IgD-negative memory B cell (primary cell): ENCODE measurements around the gene GSTA4. TPM values are rescaled to one million over a fixed set of nuclear protein-coding genes. Genes with fewer than 3 reads are reported as not detected.
"Not testable (repeated sequence)": the region's sequence is repeated elsewhere in the genome, so short reads cannot be mapped to it uniquely, and the experiment has no call there.

ENCODE experiments used
- H3K27ac Mint-ChIP-seq, 3 donors: one replicate each; pipeline ENCODE4 v1.8.0; 2020 to 2022; ENCODE audit warnings: mild to moderate bottlenecking in 3 of 3, mixed read lengths in 3 of 3, moderate library complexity in 1 of 3
- H3K27me3 Mint-ChIP-seq: one replicate; pipeline ENCODE4 v1.8.0; 2021; ENCODE audit warnings: mixed read lengths
- H3K36me3 Mint-ChIP-seq: one replicate; pipeline ENCODE4 v1.8.0; 2020; ENCODE audit warnings: mild to moderate bottlenecking, mixed read lengths
- H3K4me1 Mint-ChIP-seq, 3 donors: one replicate each; pipeline ENCODE4 v1.8.0; 2020 to 2022; ENCODE audit warnings: mixed read lengths in 3 of 3, mild to moderate bottlenecking in 1 of 3
- H3K4me3 Mint-ChIP-seq, 4 donors: one replicate each; pipeline ENCODE4 v1.8.0; 2020 to 2022; ENCODE audit warnings: mild to moderate bottlenecking in 4 of 4, mixed read lengths in 4 of 4, moderate library complexity in 3 of 4
- H3K9me3 Mint-ChIP-seq, 3 donors: one replicate each; pipeline ENCODE4 v1.8.0; 2020 to 2021; ENCODE audit warnings: mixed read lengths in 3 of 3, mild to moderate bottlenecking in 1 of 3
- polyA plus RNA-seq: library from polyadenylated mRNA; unstranded; fragments of 300-500 nt; fragmentation: Illumina TruSeq; gene quantifications from one replicate; pipeline ENCODE4 v1.2.3, GENCODE V29; 2021

The GSTA4 gene, protein sequence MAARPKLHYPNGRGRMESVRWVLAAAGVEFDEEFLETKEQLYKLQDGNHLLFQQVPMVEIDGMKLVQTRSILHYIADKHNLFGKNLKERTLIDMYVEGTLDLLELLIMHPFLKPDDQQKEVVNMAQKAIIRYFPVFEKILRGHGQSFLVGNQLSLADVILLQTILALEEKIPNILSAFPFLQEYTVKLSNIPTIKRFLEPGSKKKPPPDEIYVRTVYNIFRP
- 4.1 TPM for polyA plus RNA-seq

DNA sequence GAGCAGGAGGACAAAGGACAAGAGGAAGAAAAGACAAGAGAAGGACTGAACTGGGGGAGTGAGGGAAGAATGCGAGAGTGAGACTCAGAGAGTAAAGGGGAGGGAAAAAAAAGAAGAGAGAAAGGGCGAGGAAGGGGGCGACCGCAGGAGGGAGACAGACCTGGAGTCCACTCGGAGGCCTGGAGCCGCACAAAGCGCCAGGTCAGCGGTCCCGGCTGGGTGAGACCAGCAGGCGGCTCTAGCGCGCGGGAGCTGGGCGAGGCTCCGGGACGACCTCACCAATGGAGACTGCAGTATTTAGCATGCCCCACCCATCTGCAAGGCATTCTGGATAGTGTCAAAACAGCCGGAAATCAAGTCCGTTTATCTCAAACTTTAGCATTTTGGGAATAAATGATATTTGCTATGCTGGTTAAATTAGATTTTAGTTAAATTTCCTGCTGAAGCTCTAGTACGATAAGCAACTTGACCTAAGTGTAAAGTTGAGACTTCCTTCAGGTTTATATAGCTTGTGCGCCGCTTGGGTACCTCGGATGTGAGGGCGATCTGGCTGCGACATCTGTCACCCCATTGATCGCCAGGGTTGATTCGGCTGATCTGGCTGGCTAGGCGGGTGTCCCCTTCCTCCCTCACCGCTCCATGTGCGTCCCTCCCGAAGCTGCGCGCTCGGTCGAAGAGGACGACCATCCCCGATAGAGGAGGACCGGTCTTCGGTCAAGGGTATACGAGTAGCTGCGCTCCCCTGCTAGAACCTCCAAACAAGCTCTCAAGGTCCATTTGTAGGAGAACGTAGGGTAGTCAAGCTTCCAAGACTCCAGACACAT is at the start of gene GSTA4:
GSTA4 (minus strand) TSS at position 196 of the 824 bp plus-strand sequence. CDS start 1,041 bp downstream, outside the sequence.
- peak within 1 kb of the TSS; percentile 94 to 99 (median 97) for H3K4me3 Mint-ChIP-seq
- H3K27ac Mint-ChIP-seq = peak within 1 kb of the TSS; percentile 100
- H3K4me1 Mint-ChIP-seq = peaks cover 11 to 20% (median 14%) of the 10 kb centered on the region in 3 donors
- not testable (repeated sequence) for H3K36me3 Mint-ChIP-seq, H3K27me3 Mint-ChIP-seq, H3K9me3 Mint-ChIP-seq

DNA sequence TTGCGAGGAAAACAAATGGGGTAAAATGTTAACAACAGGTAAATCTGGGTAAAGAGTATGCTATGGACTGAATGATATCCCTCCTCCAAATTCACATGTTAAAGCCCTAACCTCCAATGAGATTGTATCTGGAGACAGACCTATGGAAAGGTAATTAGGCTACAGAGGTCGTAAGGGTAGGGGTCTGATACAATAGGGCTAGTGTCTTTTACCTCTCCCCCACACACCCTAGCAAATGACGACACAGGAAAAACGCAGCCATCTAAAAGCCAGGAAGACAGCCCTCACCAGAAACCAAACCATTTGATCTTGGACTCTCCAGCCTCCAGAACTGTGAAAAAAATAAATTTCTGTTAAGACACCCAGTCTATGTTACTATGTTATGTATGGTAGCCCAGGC is 49.5 kb upstream of the GSTA4 start:
- H3K27ac Mint-ChIP-seq = no peak overlapping the region
- peaks cover 22% of the 10 kb centered on the region for H3K36me3 Mint-ChIP-seq
- H3K27me3 Mint-ChIP-seq = no peaks in the 10 kb centered on the region
- no peaks in the 10 kb centered on the region for H3K9me3 Mint-ChIP-seq
- peak overlapping the region in 1 of 4 donors; percentile 3 for H3K4me3 Mint-ChIP-seq
- H3K4me1 Mint-ChIP-seq = peaks cover 7 to 17% (median 10%) of the 10 kb centered on the region in 3 donors

DNA sequence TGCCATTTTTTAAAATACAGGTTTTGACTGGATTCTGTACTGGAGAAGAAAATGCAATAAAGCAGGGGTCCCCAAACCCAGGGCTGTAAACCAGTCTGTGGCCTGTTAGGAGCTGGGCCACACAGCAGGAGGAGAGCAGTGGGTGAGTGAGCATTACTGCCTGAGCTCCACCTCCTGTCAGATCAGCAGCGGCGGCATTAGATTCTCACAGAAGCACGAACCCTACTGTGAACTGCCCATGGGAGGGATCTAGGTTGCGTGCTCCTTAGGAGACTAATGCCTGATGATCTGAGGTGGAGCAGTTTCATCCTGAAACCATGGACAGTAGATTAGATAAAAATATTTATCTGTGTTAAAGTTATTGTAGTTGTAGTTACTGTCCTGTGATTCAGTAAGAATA is 49.0 kb upstream of the GSTA4 start:
- Mint-ChIP-seq H3K4me1 (peaks cover 6 to 16% (median 7%) of the 10 kb centered on the region in 3 donors), H3K27me3 (no peaks in the 10 kb centered on the region), H3K9me3 (no peaks in the 10 kb centered on the region), H3K27ac (no peak overlapping the region), H3K36me3 (peaks cover 25% of the 10 kb centered on the region), H3K4me3 (no peak overlapping the region)

DNA sequence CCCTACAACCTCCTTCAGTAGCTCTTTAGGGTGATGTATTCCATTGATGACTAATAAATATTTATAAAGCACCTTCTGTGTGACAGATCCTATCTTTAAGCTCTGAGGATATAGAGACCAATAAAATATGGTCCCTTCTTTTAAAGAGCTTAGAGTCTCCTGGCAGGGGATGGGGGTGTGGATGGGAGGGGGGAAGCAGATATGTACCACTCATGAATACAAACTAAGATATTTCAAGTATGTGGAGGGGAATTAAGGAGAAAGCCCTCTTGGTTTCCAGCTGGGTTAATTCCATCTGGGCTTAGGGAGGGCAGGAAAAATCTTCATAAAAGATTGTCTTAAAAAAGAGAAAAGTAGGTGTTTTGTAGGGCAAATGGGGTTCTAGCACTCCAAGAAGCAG is 48.5 kb upstream of the GSTA4 start:
- H3K27me3 Mint-ChIP-seq = no peaks in the 10 kb centered on the region
- peaks cover 3 to 11% (median 7%) of the 10 kb centered on the region in 3 donors for H3K4me1 Mint-ChIP-seq
- H3K36me3 Mint-ChIP-seq = peaks cover 28% of the 10 kb centered on the region
- no peak overlapping the region for H3K4me3 Mint-ChIP-seq
- no peak overlapping the region for H3K27ac Mint-ChIP-seq
- no peaks in the 10 kb centered on the region for H3K9me3 Mint-ChIP-seq

DNA sequence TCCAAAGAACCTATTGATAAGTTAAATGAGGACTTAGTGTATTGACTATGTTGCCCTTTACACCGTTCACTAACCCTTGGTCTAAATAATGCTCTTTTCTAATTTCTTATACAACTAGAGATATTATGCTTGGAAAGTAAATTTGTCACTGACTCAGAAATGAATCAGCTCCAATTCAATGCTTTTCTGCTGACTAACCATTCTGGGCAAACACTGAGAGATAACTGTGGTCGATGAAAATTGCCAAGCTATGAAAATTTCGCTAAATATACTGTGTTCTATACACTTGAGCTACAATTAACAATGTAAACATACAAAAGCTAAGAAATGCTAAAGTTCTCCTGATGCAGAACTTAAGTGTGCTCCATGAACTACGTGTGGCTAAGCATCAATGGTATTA is 47.0 kb upstream of the GSTA4 start:
- Mint-ChIP-seq H3K4me1 (peaks cover 0 to 9% (median 2%) of the 10 kb centered on the region in 3 donors), H3K4me3 (no peak overlapping the region), H3K27me3 (no peaks in the 10 kb centered on the region), H3K9me3 (no peaks in the 10 kb centered on the region), H3K36me3 (peaks cover 27% of the 10 kb centered on the region), H3K27ac (no peak overlapping the region)

DNA sequence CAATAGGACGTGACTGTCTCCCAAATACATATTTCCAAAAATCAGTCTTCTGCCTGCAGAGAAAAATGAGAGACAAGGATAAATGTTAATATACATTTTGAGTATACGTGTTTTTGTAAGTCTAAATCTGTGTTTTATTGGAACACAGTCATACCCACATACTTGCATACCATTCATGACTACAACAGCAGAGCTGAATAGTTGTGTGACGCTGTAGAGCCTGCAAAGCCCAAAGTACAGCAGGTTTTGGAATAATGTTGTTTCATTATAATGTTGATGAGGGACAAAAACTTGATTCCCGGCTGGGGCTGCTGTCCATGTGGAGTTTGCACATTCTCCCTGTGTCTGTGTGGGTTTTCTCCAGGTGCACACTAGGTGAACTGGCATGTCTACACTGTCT is 46.3 kb upstream of the GSTA4 start:
- Mint-ChIP-seq H3K27me3 (no peaks in the 10 kb centered on the region), H3K36me3 (peaks cover 27% of the 10 kb centered on the region), H3K4me3 (no peak overlapping the region), H3K27ac (no peak overlapping the region), H3K4me1 (peaks cover 0 to 4% (median 2%) of the 10 kb centered on the region in 3 donors), H3K9me3 (no peaks in the 10 kb centered on the region)

DNA sequence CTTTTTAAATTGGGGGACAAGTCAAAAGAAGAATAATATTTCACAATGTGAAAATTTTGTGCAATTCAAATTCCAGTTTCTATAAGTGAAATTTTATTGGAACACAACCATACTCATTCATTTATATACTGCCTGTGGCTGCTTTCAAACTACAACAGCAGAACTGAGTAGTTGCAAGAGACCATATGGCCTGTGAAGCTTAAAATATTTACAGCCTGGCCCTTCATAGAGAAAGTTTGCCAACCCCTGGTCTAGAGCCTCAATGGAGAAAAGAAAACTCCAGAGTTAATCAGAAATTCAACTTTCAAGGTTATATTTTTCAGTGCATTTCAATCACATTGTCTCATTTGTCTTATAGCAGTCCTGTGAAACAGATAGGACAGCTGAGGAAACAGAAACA is 43.5 kb upstream of the GSTA4 start:
- Mint-ChIP-seq H3K27ac (no peak overlapping the region), H3K4me3 (no peak overlapping the region), H3K9me3 (no peaks in the 10 kb centered on the region), H3K4me1 (no peaks in the 10 kb centered on the region), H3K36me3 (peaks cover 25% of the 10 kb centered on the region), H3K27me3 (no peaks in the 10 kb centered on the region)

DNA sequence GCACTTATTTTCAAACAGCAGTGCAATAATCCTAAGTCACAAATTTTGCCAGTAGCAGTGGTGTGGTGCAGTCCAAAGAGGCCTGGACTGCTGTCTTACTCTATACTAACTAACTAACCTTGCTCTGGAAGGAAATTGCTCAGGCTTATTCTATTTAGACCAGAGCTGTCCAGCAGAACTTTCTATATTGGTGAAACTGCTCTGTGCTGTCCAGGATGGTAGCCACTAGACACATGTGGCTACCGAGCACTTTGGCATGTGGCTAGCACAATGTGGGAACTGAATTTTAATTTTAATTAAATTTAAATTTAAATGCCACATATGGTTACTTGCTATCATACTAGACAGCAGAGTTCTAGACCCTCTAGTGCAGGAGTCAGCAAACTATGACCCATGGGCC is 43.1 kb upstream of the GSTA4 start:
- peaks cover 25% of the 10 kb centered on the region for H3K36me3 Mint-ChIP-seq
- no peaks in the 10 kb centered on the region for H3K27me3 Mint-ChIP-seq
- no peaks in the 10 kb centered on the region for H3K4me1 Mint-ChIP-seq
- no peak overlapping the region for H3K27ac Mint-ChIP-seq
- H3K9me3 Mint-ChIP-seq = no peaks in the 10 kb centered on the region
- no peak overlapping the region for H3K4me3 Mint-ChIP-seq

DNA sequence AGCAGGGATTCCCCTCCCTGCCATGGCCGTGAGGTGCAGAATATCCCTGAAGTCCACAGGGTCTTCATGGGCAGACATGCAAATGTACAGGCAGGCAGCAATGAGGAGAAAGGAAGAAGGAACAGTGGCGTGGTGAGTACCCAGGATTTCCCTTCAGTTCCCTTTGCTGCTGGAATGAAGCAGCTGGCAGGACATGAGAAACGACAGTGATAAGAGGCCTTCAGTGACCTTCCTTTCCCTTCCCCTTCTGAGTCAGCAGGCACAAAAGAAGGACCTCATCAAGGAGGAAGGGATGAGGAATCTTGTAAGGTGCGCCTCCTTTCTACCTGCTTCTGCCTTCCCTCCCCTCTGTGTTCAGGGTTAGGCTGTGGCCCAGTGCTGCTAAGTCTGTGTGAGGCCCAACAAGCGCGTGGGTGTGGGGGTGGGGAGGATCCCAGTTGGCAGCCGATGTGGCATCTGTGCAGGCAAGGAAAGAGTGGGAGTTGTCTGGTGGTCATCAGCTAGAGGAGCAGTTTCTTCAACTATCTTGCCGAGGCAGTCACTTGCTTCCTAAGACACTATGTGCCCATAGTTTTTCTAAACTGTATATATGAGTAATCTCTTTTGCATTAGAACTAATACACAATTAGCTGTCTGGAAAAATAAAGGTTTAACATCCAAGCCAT is 40.6 kb upstream of the GSTA4 start:
- Mint-ChIP-seq H3K4me3 (no peak overlapping the region), H3K27ac (peak overlapping the region in 1 of 3 donors; percentile 82), H3K4me1 (no peaks in the 10 kb centered on the region), H3K9me3 (no peaks in the 10 kb centered on the region), H3K27me3 (no peaks in the 10 kb centered on the region), H3K36me3 (peaks cover 20% of the 10 kb centered on the region)

DNA sequence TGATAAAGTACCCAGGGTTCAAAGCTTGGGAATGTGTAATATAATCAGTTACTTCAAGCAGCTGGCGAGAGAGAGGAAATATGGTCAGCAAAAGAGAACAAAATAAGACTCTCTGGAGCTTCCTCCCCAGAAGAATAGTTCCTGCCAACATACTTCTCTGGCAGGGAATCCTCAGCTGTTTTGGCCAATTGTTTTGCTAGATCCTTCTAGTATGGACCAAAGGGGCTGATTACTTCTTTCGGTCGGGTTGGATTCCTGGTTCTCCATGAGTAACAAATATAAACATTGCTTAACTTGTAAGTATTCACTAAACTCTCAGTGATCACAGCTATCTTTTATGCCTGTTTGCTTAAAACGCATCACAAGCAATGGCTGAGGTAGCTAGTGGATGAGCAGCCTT is 38.7 kb upstream of the GSTA4 start:
- Mint-ChIP-seq H3K4me1 (no peaks in the 10 kb centered on the region), H3K36me3 (peaks cover 13% of the 10 kb centered on the region), H3K27ac (no peak overlapping the region), H3K4me3 (no peak overlapping the region), H3K27me3 (no peaks in the 10 kb centered on the region), H3K9me3 (no peaks in the 10 kb centered on the region)

DNA sequence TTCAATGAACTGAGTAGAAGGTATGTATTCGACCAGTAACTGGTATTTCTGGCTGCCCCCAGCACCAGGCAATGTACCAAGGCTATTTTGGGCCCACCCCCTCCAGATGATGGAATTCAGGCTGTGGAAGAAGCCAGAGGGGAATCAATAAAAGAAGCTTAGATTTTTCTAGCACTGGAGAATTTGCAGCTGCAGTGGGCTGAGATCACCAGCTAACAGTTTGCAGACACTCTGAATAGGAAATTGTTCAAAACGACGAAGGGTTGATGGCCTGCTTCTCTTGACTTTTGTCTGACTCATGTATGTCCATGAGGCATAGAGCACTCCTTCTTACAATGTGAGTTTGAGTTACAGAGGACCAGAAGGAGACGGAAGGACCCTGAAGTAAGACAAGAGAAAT is 37.8 kb upstream of the GSTA4 start:
- peaks cover 13% of the 10 kb centered on the region for H3K36me3 Mint-ChIP-seq
- no peak overlapping the region for H3K27ac Mint-ChIP-seq
- H3K9me3 Mint-ChIP-seq = no peaks in the 10 kb centered on the region
- H3K27me3 Mint-ChIP-seq = no peaks in the 10 kb centered on the region
- no peak overlapping the region for H3K4me3 Mint-ChIP-seq
- H3K4me1 Mint-ChIP-seq = no peaks in the 10 kb centered on the region

DNA sequence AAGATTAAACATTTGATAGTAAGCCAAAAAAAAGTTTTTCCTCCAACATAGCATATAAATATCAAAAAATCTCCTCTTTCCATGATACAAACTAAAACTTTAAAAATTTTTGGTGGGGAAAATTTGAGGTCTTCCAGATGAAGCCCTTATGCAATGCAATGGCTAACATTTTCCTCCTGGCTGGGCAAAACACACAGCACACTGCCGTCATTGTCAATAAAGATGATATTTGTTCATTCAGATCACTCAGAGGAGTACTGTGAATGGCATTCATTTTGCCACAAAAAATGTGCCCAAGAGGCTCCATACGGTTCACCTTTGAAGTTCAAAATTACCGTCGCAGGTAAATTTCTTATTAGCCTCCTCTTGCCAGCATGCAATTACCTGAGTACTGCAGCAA is 36.2 kb upstream of the GSTA4 start:
- Mint-ChIP-seq H3K4me3 (no peak overlapping the region), H3K4me1 (no peaks in the 10 kb centered on the region), H3K9me3 (no peaks in the 10 kb centered on the region), H3K27ac (no peak overlapping the region), H3K27me3 (no peaks in the 10 kb centered on the region), H3K36me3 (peaks cover 9% of the 10 kb centered on the region)

DNA sequence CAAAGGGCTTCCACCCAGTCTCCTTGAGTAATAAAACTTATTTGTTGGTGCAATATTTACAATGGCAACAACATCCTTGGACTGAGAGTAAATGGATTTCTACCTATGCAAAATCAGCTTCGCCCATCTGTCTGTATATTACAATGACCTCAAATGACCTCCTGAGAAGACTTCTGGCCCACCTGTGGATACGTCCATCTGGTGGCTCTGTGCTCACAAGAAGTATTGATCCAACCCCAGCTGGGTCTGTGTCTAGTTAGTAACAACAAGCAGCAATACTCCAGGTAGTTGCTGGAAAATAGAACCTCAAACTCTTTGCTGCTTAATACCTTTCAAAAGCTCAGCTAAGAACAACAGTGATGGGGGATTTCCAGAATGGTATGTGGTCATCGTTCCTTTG is 34.7 kb upstream of the GSTA4 start:
- no peaks in the 10 kb centered on the region for H3K4me1 Mint-ChIP-seq
- H3K36me3 Mint-ChIP-seq = peaks cover 11% of the 10 kb centered on the region
- H3K27ac Mint-ChIP-seq = no peak overlapping the region
- H3K9me3 Mint-ChIP-seq = no peaks in the 10 kb centered on the region
- H3K27me3 Mint-ChIP-seq = no peaks in the 10 kb centered on the region
- no peak overlapping the region for H3K4me3 Mint-ChIP-seq

DNA sequence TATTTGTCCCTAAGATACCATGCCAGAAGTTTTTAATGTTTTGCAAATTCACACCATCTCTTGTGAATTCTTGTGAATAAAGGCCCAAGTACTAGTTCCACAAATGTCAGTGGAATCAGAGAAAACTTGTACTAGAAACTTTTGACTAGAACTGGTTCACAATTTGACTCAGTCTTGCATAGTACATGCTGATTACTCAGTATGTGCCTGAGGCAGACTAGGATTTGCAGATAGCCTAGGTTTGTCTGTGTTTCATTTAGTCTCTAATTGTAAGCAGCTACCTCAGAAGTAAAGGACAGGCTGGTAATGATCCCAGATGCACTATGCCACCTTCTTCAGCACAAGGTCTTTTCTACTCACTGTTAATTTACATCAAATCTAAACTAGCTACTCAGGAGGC is 34.2 kb upstream of the GSTA4 start:
- no peaks in the 10 kb centered on the region for H3K27me3 Mint-ChIP-seq
- H3K27ac Mint-ChIP-seq = no peak overlapping the region
- no peaks in the 10 kb centered on the region for H3K4me1 Mint-ChIP-seq
- no peaks in the 10 kb centered on the region for H3K9me3 Mint-ChIP-seq
- peaks cover 11% of the 10 kb centered on the region for H3K36me3 Mint-ChIP-seq
- no peak overlapping the region for H3K4me3 Mint-ChIP-seq

DNA sequence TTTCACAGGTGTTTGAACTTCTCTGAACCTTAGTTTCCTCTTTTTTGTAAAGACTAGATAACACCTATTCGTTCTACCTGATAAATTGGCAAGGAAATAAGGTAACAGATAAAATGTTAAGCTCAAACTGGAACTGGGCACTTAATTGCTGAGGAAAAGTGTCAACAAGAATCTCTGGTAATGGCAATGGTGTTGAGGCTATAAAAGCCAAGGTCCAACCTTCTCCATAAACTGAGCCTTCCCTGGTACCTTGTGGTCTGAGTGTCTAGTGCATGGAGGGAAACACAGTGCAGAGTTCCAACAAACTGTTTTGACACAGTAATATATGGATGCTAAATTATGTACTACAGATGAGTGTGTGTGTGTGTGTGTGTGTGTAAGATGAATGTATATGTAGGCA is 33.4 kb upstream of the GSTA4 start:
- Mint-ChIP-seq H3K4me3 (no peak overlapping the region), H3K4me1 (no peaks in the 10 kb centered on the region), H3K36me3 (peaks cover 11% of the 10 kb centered on the region), H3K27ac (no peak overlapping the region), H3K27me3 (no peaks in the 10 kb centered on the region), H3K9me3 (no peaks in the 10 kb centered on the region)
